Stimulated activated CD4-positive, alpha-beta T cell treated with anti-CD3 and anti-CD28 coated beads, TNF-alpha, amount 100 ng/mL, for 1 hour (primary cell): ENCODE data around the gene WNK4.
A peak's percentile ranks its signal among the peaks of the same experiment; 100 is the strongest.

Experiments used
- DNase-seq, 3 donors: peaks; one replicate each; pipeline ENCODE4 v3.0.0-alpha.2; 2020; ENCODE audit warnings: low read depth in 3 of 3, low spot score in 1 of 3

Gene WNK4

GRCh38 chr17:42796066-42796758, 15.8 kb downstream of the WNK4 start:
- DNase-seq, result no peak

GRCh38 chr17:42797067-42798007, 16.9 kb downstream of the WNK4 start:
- DNase-seq, result no peak

- DNase-seq, result no peak
These were observed 17.6 kb downstream of the WNK4 start for GRCh38 chr17:42798011-42798382.

- DNase-seq, result peak; percentile 26 to 63 (median 29)
These were observed 18.3 kb downstream of the WNK4 start, which contains the start of the genes CNTD1 and COA3 for GRCh38 chr17:42798383-42799380. Gene CNTD1, plus strand, starts transcription at chr17:42798861. Its CDS starts 207 bp downstream, at chr17:42799068. Gene COA3, minus strand, starts transcription at chr17:42798704. Its CDS starts 23 bp downstream, at chr17:42798681.

- no peak for DNase-seq
These were observed 22.9 kb downstream of the WNK4 start for GRCh38 chr17:42803074-42803883.

GRCh38 chr17:42804918-42805367, 24.5 kb downstream of the WNK4 start:
- no peak for DNase-seq

- DNase-seq, result no peak
These were observed 25.8 kb downstream of the WNK4 start for GRCh38 chr17:42806249-42806648.

- no peak for DNase-seq
These were observed 28.8 kb downstream of the WNK4 start for GRCh38 chr17:42809250-42809649.

GRCh38 chr17:42814633-42815399, 34.4 kb downstream of the WNK4 start:
- DNase-seq, result no peak

- DNase-seq, result no peak
These were observed 37.5 kb downstream of the WNK4 start for GRCh38 chr17:42817866-42818265.

GRCh38 chr17:42818379-42818778, 38.0 kb downstream of the WNK4 start:
- DNase-seq, result no peak

- DNase-seq, result peak in 1 of 3 donors; percentile 51
These were observed 39.6 kb downstream of the WNK4 start for GRCh38 chr17:42819939-42820535.

GRCh38 chr17:42821176-42821575, 40.8 kb downstream of the WNK4 start:
- no peak for DNase-seq

- DNase-seq, result no peak
These were observed 47.1 kb downstream of the WNK4 start for GRCh38 chr17:42827472-42827871.

- no peak for DNase-seq
These were observed 50.6 kb downstream of the WNK4 start for GRCh38 chr17:42830971-42831370.

GRCh38 chr17:42832213-42832933, 52.0 kb downstream of the WNK4 start:
- no peak for DNase-seq

- peak; percentile 69 to 81 (median 74) for DNase-seq
These were observed 52.7 kb downstream of the WNK4 start, which contains the start of gene PSME3 for GRCh38 chr17:42832934-42833766. Gene PSME3, plus strand, starts transcription at chr17:42833397. Its CDS starts 235 bp downstream, at chr17:42833632.
